Mammary epithelial cell (primary cell): ENCODE measurements around the gene EPHB2.

ENCODE experiments used
- EZH2 ChIP-seq: IDR thresholded peaks from 2 replicates; pipeline ENCODE4 v1.6.1; 2012; ENCODE audit warnings: low read length, inconsistent platforms, borderline replicate concordance
- TF ChIP-seq, protein P1 (sequence below), 2 donors: IDR thresholded peaks in 1 of 2; conservative IDR thresholded peaks in 1 of 2; 2 replicates each; pipeline ENCODE4 v1.5.1; 2011 to 2012; ENCODE audit warnings: inconsistent platforms in 2 of 2, low read length in 2 of 2, mild to moderate bottlenecking in 2 of 2, control low read depth in 1 of 2, low read depth in 1 of 2; ENCODE audit not compliant: insufficient read depth in 1 of 2; ENCODE audit errors: extremely low read depth in 1 of 2

- TF ChIP-seq, protein P1, sequence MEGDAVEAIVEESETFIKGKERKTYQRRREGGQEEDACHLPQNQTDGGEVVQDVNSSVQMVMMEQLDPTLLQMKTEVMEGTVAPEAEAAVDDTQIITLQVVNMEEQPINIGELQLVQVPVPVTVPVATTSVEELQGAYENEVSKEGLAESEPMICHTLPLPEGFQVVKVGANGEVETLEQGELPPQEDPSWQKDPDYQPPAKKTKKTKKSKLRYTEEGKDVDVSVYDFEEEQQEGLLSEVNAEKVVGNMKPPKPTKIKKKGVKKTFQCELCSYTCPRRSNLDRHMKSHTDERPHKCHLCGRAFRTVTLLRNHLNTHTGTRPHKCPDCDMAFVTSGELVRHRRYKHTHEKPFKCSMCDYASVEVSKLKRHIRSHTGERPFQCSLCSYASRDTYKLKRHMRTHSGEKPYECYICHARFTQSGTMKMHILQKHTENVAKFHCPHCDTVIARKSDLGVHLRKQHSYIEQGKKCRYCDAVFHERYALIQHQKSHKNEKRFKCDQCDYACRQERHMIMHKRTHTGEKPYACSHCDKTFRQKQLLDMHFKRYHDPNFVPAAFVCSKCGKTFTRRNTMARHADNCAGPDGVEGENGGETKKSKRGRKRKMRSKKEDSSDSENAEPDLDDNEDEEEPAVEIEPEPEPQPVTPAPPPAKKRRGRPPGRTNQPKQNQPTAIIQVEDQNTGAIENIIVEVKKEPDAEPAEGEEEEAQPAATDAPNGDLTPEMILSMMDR (conservative IDR thresholded peaks at IDR 0.05 in 1 of 2, IDR thresholded peaks at IDR 0.05 in 1 of 2; ENCODE audit: extremely low read depth in 1 of 2, insufficient read depth in 1 of 2, low read depth in 1 of 2, low read length in 2 of 2) = no peak
- no peak for TF ChIP-seq EZH2
Observed at GRCh38 chr1:22754106-22754768, 43.6 kb downstream of the EPHB2 start.
